Measurements from ENCODE around the gene COL4A1.

- TF ChIP-seq CTCF (conservative IDR thresholded peaks at IDR 0.05; ENCODE audit: low read length) (no peak), EZH2phosphoT487 (IDR thresholded peaks at IDR 0.05; ENCODE audit: borderline replicate concordance) (no peak)
Measured at GRCh38 chr13:110210604-110210985, 96.4 kb downstream of the COL4A1 start.

All from Loucy (cell line).